Astrocyte (in vitro differentiated cells and primary cell): ENCODE measurements around the gene SLC25A53.

ENCODE experiments used
- EZH2 ChIP-seq: IDR thresholded peaks from 2 replicates; pipeline ENCODE4 v1.6.1; 2012; ENCODE audit warnings: mild to moderate bottlenecking, low read length, inconsistent platforms; ENCODE audit not compliant: insufficient read depth
- TF ChIP-seq, protein P1 (sequence below): IDR thresholded peaks from 2 replicates; pipeline ENCODE4 v1.5.1; 2011; ENCODE audit warnings: low read depth, mild to moderate bottlenecking, inconsistent platforms, low read length, moderate library complexity; ENCODE audit not compliant: insufficient read depth

DNA sequence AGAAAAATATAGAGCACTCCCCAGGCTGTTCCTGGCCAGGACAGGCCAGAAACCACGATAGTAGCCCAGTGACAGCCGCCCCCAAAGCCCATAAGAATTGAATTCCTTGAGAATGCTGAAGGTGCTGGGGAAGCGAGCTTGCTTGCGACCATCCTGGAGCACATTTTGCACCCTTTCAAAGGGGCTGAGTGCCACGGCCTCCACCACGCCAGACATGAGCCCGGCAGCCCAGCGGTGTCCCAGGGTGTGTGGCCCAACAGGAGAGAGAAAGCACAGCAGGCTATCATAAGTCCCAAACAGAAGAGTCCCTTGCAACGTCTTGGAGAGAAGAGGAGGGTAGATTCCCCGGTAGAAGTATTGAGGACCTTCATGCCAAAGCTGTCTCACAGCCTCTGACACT lies 52.1 kb downstream of the SLC25A53 start:
- TF ChIP-seq, protein P1, sequence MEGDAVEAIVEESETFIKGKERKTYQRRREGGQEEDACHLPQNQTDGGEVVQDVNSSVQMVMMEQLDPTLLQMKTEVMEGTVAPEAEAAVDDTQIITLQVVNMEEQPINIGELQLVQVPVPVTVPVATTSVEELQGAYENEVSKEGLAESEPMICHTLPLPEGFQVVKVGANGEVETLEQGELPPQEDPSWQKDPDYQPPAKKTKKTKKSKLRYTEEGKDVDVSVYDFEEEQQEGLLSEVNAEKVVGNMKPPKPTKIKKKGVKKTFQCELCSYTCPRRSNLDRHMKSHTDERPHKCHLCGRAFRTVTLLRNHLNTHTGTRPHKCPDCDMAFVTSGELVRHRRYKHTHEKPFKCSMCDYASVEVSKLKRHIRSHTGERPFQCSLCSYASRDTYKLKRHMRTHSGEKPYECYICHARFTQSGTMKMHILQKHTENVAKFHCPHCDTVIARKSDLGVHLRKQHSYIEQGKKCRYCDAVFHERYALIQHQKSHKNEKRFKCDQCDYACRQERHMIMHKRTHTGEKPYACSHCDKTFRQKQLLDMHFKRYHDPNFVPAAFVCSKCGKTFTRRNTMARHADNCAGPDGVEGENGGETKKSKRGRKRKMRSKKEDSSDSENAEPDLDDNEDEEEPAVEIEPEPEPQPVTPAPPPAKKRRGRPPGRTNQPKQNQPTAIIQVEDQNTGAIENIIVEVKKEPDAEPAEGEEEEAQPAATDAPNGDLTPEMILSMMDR, result no peak
- TF ChIP-seq EZH2, result no peak
